ENCODE measurements around the gene AATF. TPM values are rescaled to one million over a fixed set of nuclear protein-coding genes. Genes with fewer than 3 reads are reported as not detected.

The AATF gene
- total RNA-seq, 2 donors from 2014 or later: 27.3 to 45.7 TPM

GRCh38 chr17:37060928-37061327, 112.2 kb downstream of the AATF start:
- H3K4me1 ChIP-seq (replicated peaks): no peaks in the 10 kb centered on the region
- H3K9me3 ChIP-seq: no peaks in the 10 kb centered on the region
- no peaks in the 10 kb centered on the region for H3K27me3 ChIP-seq (replicated peaks; ENCODE audit: insufficient read depth)
- TF ChIP-seq POLR2AphosphoS5 (IDR thresholded peaks at IDR 0.05): no peak
- TF ChIP-seq CTCF (IDR thresholded peaks at IDR 0.05): no peak
- no peak for TF ChIP-seq POLR2A (IDR thresholded peaks at IDR 0.05)
- H3K4me3 ChIP-seq: no peak overlapping the region
- H3K36me3 ChIP-seq: peaks cover 0 to 4% of the 10 kb centered on the region in 2 donors
- DNase-seq (ENCODE audit: low spot score): no peak
- no peak overlapping the region for H3K27ac ChIP-seq
- intact Hi-C loops (cut with DNase I): no loop called here
- WGBS: 37% methylated on average over 7 of the region's 7 CpGs

- Histone ChIP-seq H3K4me3 (no peak overlapping the region), H3K4me1 (replicated peaks) (no peaks in the 10 kb centered on the region), H3K27me3 (replicated peaks; ENCODE audit: insufficient read depth) (peaks cover 3% of the 10 kb centered on the region), H3K27ac (no peak overlapping the region), H3K36me3 (no peaks in the 10 kb centered on the region), H3K9me3 (no peaks in the 10 kb centered on the region)
- 73% methylated on average over 9 of the region's 9 CpGs for WGBS
- DNase-seq (ENCODE audit: low spot score): no peak
- intact Hi-C loops (cut with DNase I): no loop called here
- TF ChIP-seq POLR2A (IDR thresholded peaks at IDR 0.05) (no peak), CTCF (IDR thresholded peaks at IDR 0.05) (no peak), POLR2AphosphoS5 (IDR thresholded peaks at IDR 0.05) (no peak)
Measured at GRCh38 chr17:37062021-37062420, 113.3 kb downstream of the AATF start.

GRCh38 chr17:37064206-37064605, 115.5 kb downstream of the AATF start:
- WGBS: 51% methylated on average over 11 of the region's 11 CpGs

GRCh38 chr17:37064956-37065355, 116.2 kb downstream of the AATF start:
- WGBS: 87% methylated on average over 8 of the region's 8 CpGs
- intact Hi-C loops (cut with DNase I): no loop called here
- no peaks in the 10 kb centered on the region for H3K4me1 ChIP-seq (replicated peaks)
- DNase-seq (ENCODE audit: low spot score): no peak
- H3K4me3 ChIP-seq: no peak overlapping the region
- no peak overlapping the region for H3K27ac ChIP-seq
- no peak for TF ChIP-seq POLR2AphosphoS5 (IDR thresholded peaks at IDR 0.05)
- no peak for TF ChIP-seq POLR2A (IDR thresholded peaks at IDR 0.05)
- no peak for TF ChIP-seq CTCF (IDR thresholded peaks at IDR 0.05)
- H3K9me3 ChIP-seq: no peaks in the 10 kb centered on the region
- peaks cover 3% of the 10 kb centered on the region for H3K27me3 ChIP-seq (replicated peaks; ENCODE audit: insufficient read depth)
- H3K36me3 ChIP-seq: no peaks in the 10 kb centered on the region

More at GRCh38 chr17:37064206-37064605, 115.5 kb downstream of the AATF start:
- Histone ChIP-seq H3K4me3 (no peak overlapping the region), H3K27me3 (replicated peaks; ENCODE audit: insufficient read depth) (peaks cover 3% of the 10 kb centered on the region), H3K4me1 (replicated peaks) (no peaks in the 10 kb centered on the region), H3K9me3 (no peaks in the 10 kb centered on the region), H3K27ac (no peak overlapping the region), H3K36me3 (no peaks in the 10 kb centered on the region)
- intact Hi-C loops (cut with DNase I): no loop called here
- TF ChIP-seq CTCF (IDR thresholded peaks at IDR 0.05) (no peak), POLR2A (IDR thresholded peaks at IDR 0.05) (no peak), POLR2AphosphoS5 (IDR thresholded peaks at IDR 0.05) (no peak)
- DNase-seq (ENCODE audit: low spot score): no peak

GRCh38 chr17:37065486-37066321, 117.0 kb downstream of the AATF start:
- WGBS: 70% methylated on average over 22 of the region's 23 CpGs
- Histone ChIP-seq H3K27ac (no peak overlapping the region), H3K4me3 (no peak overlapping the region), H3K27me3 (replicated peaks; ENCODE audit: insufficient read depth) (peaks cover 3% of the 10 kb centered on the region), H3K9me3 (no peaks in the 10 kb centered on the region), H3K4me1 (replicated peaks) (no peaks in the 10 kb centered on the region), H3K36me3 (no peaks in the 10 kb centered on the region)
- intact Hi-C loops (cut with DNase I): no loop called here
- TF ChIP-seq CTCF (IDR thresholded peaks at IDR 0.05) (no peak), POLR2A (IDR thresholded peaks at IDR 0.05) (no peak), POLR2AphosphoS5 (IDR thresholded peaks at IDR 0.05) (no peak)
- DNase-seq (ENCODE audit: low spot score): no peak

All from prostate gland (tissue), 2 donors.